GM19193 (cell line): ENCODE data around the gene TOP2B.

Source experiments
- POLR2A ChIP-seq: IDR thresholded peaks from 4 replicates; pipeline ENCODE4 v1.6.1; 2011; ENCODE audit not compliant: insufficient read depth, insufficient read length; ENCODE audit errors: extremely low read depth

The TOP2B gene

DNA sequence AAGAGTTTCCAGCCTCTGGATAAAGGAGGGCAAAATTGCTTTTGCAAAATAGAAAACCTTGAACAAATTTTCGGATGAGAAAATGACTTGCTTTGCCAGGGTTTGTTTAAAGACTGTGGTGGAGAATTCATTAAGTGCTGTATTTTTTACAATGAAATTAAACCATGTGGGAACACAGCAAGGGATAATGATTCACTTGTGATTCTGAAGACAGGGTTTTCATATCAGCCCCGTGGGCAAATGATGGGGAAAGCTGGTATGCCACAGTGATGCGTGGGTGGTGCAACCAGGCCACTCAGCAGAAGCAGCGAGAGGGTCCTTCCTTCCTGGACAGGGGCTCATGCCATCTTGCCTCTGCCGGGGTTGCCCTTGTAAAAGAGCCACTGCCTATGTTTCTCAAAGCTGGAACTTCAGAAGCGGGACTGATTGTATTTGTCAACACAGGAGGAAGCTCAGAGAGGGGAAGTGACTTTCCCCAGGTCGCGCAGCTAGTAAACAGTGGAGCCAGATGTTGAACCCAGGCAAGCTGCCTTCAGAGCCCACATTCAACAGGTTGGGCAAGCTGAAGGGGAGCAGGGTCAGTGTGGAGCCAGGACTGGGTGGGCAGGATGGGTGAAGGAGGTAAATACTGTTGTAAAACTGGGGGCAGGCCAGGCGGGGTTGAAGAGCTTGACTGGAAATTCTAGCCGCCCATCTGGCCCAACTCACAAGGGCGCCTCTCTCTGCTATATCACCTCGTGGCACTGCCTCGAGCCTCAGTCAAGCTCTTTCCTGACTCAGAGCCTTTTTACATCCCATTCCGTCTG is 79.1 kb downstream of the TOP2B start:
- TF ChIP-seq POLR2A = no peak

DNA sequence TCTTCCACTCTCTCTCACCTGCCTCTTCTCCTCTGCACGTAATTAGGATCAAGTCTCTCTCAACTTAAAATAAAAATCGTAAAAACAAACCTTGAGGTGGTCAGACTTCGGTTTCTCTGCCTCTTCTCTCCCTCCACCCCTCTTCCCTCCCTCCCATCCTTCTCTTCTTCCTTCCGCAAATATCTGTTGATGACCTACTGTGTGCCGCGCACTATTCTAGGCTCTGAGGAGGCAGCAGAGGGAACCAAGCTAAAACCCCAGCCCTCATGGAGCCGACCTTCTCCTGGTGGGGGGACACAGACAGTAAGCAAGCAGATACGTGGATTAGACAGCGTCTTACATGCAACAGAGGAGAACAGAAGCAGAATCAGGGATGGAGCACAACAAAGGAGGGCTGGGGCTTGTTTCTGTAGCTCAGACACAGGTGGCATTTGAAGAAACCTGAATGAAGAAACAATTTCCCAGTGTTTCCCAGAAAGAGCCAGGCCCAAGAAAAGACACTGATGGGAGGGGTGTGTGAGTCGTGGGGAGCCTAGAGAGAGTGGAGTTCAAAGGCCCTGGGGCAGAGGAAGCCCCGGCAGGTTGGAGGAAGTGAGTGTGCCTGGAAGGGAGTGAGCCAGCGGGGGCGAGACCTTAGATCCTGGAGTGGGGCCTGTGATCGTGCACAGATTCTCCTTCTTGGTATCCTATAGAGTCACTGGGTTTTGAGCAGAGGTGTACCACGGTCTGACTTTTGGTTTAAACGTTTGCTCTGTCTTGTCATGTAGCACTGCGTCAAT is 80.5 kb downstream of the TOP2B start:
- TF ChIP-seq POLR2A = no peak

DNA sequence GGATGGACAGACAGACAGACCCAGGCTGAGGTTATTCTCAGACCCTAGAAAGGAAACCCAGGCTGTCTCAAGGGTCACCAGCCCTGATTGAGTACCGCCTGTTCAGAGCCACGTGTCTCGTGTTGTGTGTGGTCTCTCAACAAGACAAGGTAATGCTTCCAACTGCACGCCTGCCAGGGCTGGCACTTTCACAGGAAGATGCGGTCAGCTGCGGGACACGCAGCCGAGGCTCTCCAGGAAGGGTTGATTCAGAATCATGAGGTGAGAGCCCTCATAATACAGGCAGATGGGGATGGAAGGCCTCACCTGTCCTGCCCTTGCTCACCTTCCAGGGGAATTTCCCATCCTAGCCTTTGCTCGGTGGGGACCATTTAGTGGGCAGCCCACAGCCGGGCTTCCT is 81.4 kb downstream of the TOP2B start:
- TF ChIP-seq POLR2A = no peak

DNA sequence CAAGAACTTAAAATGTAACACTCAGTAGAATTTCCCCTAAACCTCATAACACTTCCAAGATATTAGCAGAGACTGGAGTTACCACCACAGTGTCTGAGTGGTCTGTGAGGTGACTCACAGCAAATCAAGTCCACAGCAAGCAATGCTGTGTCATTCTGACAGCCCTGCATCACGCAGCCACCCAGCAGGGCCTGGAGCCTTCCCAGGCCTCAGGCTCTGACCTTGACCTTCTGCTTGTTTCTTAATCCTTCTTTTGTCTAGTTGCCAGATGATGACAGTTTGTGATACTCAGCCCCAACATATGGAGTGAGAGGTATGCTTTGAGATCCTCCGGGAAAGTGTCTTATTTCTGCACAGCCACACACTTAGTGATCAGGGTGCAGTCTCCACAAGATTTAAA is 82.5 kb downstream of the TOP2B start:
- TF ChIP-seq POLR2A = no peak

DNA sequence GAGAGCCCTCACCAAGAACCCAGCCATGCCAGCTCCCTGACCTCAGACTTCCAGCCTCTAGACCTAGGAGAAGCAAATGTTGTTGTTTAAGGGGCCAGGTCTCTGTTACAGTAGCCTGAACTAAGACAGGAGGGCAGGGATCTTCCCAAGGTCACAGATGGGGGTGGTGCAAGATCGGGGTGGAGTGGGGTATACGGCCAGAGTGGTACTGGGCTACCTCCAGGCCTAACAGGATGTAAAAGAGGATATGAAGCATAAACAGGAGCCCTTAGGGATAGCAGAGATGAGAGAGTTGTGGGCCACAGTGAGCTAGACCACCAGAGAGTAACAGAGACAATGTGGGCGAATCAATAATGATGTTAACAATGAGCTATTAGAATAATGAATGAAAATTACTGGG is 82.9 kb downstream of the TOP2B start:
- no peak for TF ChIP-seq POLR2A

DNA sequence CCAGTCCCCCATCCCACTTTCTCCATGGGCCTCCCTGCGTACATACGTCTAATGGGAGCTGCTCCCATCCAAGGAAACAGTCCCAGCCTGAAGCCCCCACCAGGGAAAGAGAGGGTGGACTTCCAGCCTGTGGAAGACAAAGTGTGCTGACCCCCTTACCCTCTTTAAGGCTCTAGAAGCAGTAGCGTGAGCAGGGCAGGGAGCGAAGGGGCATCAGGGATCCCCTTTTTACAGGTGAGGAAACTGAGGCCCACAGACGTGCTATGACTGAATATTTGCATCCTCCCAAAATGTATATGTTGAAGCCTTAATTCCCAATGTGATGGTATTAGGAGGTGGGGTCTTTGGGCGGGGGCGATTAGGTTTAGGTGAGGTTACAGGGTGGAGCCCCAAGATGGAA is 83.4 kb downstream of the TOP2B start:
- TF ChIP-seq POLR2A = no peak

DNA sequence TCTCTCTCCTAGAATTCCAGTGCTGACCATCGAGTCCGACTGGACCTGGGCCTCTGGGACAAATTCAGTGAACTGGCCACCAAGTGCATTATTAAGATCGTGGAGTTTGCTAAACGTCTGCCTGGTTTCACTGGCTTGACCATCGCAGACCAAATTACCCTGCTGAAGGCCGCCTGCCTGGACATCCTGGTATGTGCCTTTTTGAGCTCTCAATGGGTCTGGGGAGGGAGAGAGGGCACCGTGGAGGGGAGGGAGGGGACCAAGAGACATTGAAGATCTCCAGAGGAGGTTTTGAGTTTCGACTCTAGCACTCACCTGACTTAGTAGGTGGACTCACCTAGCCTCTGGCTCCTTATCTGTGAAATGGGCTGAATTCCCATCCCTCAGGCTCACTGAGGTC is 84.2 kb downstream of the TOP2B start:
- no peak for TF ChIP-seq POLR2A

DNA sequence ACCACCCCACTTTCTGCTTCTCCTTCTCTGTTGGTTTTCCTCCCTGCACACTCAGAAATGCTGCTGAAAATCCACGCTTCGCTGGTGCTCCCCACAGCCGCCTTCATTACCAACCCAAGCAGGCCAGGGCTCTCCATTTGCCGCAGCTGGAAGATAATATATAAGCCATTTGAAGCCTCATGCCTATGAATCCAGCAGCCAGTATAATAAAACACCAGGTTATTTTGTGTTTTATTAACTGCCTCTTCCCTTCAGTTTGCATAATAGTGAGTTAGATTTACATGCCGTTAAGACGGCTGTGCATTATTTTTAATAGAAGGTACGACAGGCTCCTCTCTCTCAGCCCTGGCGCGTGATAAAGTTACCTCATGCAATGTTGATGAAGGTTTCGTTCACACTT is 86.6 kb downstream of the TOP2B start:
- TF ChIP-seq POLR2A = no peak

DNA sequence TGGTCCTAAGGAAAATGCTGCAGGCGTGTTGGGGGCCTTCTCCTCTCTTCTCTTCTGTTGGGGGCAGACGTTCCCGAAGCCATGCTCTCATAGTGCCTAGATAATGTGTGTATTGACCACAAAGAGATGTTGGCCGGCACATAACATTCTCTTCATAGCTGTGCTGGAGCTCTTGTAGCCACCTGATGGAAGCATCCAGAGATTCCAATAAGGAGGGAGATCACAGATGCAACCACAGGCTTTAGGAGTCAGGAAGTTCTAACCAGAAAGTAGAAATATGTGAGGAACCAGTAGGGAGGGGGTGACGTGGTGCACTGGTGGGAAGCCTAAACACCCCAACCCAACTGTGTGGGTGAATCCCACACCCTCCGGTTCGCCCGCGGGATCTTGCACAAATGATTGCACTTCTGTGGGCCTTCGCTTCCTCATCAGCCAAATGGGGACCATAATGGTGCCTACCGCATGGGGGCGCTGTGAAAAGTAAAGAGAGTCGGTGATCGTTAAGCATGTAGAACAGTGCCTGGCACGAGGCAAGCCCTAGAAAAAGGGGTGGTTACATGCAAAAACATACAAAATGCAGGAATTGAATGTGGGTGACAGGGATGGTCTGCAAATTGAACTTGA is 87.8 kb downstream of the TOP2B start:
- no peak for TF ChIP-seq POLR2A

DNA sequence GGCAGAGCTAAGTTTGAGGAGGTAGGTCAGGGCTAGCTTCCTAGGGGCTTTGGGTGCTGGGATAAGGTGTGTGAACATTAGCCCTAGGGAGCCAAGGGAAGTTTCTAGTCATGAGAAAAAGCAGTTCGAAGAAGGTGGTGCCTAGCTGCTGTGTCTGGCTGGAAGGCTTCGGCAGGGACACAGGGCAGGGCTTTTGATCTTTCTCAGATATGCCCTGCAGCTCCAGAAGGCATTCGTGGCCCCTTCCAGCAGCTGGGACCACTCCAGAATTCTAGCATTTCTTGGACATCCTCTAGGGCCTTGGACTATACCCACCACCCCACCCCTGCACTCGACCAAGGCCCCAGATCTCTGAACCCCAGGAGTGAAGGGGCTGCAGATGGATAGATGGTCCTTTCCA is 88.6 kb downstream of the TOP2B start:
- no peak for TF ChIP-seq POLR2A

DNA sequence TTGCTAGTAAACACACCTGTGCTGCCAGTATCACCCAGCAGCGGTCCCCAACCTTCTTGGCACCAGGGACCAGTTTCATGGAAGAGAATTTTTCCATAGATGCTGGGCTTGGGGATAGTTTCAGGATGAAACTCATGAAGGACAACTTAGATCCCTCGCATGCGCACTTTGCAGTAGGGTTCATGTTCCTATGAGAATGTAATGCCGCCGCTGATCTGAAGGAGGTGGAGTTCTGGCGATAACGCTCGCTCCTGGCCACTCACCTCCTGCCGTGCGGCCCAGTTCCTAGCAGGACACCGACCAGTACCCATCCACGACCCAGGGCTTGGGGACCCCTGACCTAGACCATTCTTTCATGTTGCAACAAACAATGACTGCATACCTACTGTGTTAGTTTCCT is 89.7 kb downstream of the TOP2B start:
- TF ChIP-seq POLR2A = no peak

DNA sequence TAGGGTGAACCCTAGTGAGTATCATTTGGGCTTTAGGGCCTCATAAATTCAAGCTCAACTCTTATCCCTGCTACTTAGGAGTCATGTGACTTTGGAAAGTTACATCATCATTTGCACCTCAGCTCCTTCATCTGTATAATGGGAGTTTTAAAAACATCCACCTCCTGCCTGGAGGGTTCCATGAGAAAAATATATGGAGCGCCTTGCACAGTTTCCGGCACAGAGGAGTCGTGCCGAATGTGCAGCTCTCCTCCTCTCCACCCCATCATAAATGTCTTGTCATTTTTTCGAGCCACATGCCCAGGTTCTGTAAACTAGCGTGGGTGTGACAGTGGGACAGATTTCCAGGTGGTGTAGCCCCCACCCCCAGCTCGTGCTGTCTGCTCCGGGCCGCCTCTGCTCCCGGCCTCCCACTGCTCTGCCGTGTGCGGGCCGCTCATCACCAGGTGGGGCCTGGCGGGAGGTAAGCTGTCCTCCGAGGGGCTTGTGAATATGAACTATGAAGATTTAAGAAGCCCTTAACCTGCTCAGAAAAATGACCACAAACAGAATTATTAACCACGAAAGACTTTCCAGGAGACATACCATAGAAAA is 90.4 kb downstream of the TOP2B start:
- no peak for TF ChIP-seq POLR2A

DNA sequence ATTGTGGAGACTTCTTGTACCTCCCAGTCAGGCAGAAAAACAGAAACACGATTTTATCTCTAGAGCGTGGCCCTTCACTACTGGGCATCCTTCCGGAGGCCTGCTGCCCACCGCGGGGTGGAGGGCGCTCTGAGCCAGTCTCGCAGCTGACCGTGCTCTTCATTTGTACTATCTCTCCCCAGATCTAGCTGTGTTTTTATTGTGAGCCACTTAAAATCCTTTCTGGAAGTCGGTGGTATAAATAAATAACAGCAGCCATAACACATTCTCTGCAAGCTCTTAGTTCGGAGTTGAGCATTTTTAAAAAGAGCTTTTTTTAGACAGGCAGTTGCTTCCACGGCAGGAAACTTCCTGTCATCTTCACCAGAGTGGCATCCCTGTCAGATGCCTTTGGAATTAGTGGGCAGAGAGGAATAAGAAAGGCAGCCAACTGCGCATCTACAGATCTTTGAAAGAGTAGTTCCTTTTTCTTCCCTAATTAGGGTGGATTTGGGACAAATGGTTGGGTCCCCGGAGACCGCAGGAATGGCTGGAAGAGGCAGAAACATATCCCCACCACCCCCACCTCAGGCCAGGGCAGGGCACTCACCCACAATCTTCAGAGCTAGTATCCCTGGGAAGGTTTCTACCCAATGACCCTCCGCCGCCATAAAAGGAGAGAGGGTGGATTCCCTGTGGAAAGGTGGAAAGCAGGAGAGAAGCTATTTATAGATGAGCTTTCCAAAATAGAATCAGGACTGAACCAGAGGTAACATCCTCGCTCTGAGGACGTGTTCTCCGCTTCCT is 91.1 kb downstream of the TOP2B start:
- TF ChIP-seq POLR2A = no peak

DNA sequence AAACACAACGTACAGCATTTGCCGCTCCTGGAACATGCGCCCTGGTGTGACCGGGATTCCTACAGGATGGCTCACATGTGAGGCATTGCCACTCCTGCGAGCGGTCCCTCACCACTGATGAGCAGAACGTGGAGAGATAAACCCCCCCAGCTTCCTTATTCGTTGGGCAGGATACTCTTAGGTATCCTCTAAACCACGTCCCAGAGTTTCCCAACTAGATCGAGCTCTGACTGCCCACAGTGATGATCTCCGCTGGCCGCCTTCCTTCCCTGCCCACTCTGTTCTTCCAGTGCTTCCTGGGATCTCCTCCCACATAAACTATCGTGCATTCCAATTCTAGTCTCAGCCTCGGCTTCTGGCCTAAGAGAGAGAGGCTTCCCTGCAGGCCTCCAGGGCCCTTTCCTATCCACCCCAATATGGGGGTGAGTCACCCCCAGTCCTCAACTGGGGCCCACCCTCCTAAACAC is 91.8 kb downstream of the TOP2B start:
- TF ChIP-seq POLR2A = no peak

DNA sequence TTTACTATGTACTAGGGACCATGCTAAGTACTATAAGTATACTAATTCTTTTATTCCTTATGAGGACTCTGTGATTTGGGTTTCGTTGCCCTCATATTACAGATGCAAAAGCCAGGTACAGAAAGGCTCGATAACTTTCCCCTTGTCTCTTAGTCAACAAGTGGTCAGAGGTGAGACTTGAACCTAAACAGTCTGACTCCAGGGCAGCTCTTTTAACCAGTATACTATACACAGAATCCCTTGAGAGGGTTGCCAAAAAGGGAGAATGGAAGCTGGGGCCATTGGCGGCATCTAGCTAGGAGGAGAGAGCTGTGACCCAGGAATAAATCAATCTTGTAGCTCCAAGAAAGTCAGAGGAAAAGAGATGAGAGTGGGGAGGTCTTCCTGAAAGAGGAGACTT is 92.4 kb downstream of the TOP2B start:
- TF ChIP-seq POLR2A = no peak

DNA sequence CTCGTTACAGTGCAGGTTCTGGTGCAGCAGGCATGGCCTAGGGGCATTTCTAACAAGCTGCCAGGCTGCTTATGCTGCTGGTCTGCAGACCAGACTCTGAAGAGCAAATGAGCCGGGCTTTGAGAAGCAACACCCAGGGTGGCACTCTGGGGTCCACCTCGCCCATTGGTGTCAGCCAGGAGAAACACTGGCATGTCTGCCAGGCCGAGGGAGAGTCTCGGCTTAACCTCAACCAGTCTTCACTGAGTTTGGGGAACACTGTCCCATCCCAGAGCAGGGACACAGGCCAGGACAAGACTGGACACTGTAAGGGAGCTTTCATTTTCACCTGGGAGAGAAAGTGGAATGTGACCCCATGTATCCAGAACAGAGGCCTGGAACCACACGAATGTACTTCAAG is 93.4 kb downstream of the TOP2B start:
- no peak for TF ChIP-seq POLR2A
